Lower leg skin (tissue), 3 donors: ENCODE results near the gene SNAI1.

ENCODE experiments used
- POLR2A ChIP-seq, 2 donors: fragments of 450-650 bp; IDR thresholded peaks; one replicate each; pipeline ENCODE4 v1.6.1; 2016 to 2017; ENCODE audit warnings: antibody characterized with exemption in 2 of 2, mild to moderate bottlenecking in 1 of 2, moderate library complexity in 1 of 2
- TF ChIP-seq, protein P1 (sequence below), 3 donors: fragments of 450-650 bp; IDR thresholded peaks; one replicate each; pipeline ENCODE4 v1.5.1; 2016; ENCODE audit warnings: antibody characterized with exemption in 3 of 3, mild to moderate bottlenecking in 3 of 3, moderate library complexity in 2 of 3

DNA sequence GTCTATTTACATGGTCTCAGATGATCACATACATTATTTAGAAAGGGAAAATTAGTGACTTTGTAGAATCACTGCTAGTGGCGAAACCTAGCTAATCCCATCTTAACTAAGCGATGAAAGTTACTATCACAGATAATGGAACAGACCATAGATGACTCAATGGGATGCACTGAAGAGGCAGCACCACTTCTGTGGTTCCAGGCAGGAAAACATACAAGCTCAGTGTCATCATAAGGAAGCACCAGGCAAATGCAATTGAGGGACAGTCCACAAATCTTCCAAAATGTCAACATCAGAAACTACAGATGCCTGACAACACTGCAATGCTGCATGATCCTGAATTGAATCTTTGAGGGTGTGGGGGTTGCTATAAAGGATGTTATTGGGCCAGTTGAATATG is 15.9 kb upstream of the SNAI1 start:
- TF ChIP-seq, protein P1, sequence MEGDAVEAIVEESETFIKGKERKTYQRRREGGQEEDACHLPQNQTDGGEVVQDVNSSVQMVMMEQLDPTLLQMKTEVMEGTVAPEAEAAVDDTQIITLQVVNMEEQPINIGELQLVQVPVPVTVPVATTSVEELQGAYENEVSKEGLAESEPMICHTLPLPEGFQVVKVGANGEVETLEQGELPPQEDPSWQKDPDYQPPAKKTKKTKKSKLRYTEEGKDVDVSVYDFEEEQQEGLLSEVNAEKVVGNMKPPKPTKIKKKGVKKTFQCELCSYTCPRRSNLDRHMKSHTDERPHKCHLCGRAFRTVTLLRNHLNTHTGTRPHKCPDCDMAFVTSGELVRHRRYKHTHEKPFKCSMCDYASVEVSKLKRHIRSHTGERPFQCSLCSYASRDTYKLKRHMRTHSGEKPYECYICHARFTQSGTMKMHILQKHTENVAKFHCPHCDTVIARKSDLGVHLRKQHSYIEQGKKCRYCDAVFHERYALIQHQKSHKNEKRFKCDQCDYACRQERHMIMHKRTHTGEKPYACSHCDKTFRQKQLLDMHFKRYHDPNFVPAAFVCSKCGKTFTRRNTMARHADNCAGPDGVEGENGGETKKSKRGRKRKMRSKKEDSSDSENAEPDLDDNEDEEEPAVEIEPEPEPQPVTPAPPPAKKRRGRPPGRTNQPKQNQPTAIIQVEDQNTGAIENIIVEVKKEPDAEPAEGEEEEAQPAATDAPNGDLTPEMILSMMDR (IDR thresholded peaks at IDR 0.05) = no peak
- TF ChIP-seq POLR2A (IDR thresholded peaks at IDR 0.05) = no peak
